Neural progenitor cell (in vitro differentiated cells): ENCODE measurements around the gene NGF.

Source experiments
- EZH2 ChIP-seq: fragments of 200-600 bp; sonication (generic); IDR thresholded peaks from 2 replicates; pipeline ENCODE4 v1.6.1; 2017; ENCODE audit warnings: antibody characterized with exemption, mild to moderate bottlenecking, moderate library complexity
- EZH2phosphoT487 ChIP-seq: fragments of 200-600 bp; sonication (generic); IDR thresholded peaks from 2 replicates; pipeline ENCODE4 v1.6.1; 2017; ENCODE audit warnings: antibody characterized with exemption
- TF ChIP-seq, protein P1 (sequence below): fragments of 200-600 bp; sonication (generic); IDR thresholded peaks from 2 replicates; pipeline ENCODE4 v1.5.1; 2017; ENCODE audit warnings: antibody characterized with exemption, mild to moderate bottlenecking

GRCh38 chr1:115283681-115284146, 54.3 kb downstream of the NGF start:
- TF ChIP-seq, protein P1, sequence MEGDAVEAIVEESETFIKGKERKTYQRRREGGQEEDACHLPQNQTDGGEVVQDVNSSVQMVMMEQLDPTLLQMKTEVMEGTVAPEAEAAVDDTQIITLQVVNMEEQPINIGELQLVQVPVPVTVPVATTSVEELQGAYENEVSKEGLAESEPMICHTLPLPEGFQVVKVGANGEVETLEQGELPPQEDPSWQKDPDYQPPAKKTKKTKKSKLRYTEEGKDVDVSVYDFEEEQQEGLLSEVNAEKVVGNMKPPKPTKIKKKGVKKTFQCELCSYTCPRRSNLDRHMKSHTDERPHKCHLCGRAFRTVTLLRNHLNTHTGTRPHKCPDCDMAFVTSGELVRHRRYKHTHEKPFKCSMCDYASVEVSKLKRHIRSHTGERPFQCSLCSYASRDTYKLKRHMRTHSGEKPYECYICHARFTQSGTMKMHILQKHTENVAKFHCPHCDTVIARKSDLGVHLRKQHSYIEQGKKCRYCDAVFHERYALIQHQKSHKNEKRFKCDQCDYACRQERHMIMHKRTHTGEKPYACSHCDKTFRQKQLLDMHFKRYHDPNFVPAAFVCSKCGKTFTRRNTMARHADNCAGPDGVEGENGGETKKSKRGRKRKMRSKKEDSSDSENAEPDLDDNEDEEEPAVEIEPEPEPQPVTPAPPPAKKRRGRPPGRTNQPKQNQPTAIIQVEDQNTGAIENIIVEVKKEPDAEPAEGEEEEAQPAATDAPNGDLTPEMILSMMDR = no peak
- TF ChIP-seq EZH2phosphoT487 (no peak), EZH2 (no peak)
